Measurements from ENCODE around the gene CLGN. TPM values are rescaled to one million over a fixed set of nuclear protein-coding genes. Genes with fewer than 3 reads are reported as not detected.
"Not testable (repeated sequence)": the region's sequence is repeated elsewhere in the genome, so short reads cannot be mapped to it uniquely, and the experiment has no call there.

Gene CLGN, protein sequence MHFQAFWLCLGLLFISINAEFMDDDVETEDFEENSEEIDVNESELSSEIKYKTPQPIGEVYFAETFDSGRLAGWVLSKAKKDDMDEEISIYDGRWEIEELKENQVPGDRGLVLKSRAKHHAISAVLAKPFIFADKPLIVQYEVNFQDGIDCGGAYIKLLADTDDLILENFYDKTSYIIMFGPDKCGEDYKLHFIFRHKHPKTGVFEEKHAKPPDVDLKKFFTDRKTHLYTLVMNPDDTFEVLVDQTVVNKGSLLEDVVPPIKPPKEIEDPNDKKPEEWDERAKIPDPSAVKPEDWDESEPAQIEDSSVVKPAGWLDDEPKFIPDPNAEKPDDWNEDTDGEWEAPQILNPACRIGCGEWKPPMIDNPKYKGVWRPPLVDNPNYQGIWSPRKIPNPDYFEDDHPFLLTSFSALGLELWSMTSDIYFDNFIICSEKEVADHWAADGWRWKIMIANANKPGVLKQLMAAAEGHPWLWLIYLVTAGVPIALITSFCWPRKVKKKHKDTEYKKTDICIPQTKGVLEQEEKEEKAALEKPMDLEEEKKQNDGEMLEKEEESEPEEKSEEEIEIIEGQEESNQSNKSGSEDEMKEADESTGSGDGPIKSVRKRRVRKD
- under 1 TPM in 1 of 2 donors, not detected in 1; 0.26 TPM for total RNA-seq

GRCh38 chr4:140427106-140427918 lies at the start of gene CLGN:
CLGN (minus strand) TSS chr4:140427648; CDS start chr4:140413078, 14,570 bp downstream.
- Mint-ChIP-seq H3K27ac (no peak within 1 kb of the TSS), H3K4me1 (ENCODE audit: low read depth in 2 of 2) (peaks cover 5 to 6% of the 10 kb centered on the region in 2 donors), H3K36me3 (no peaks in the 10 kb centered on the region), H3K4me3 (peak within 1 kb of the TSS; percentile 89), H3K9me3 (no peaks in the 10 kb centered on the region), H3K27me3 (peaks cover 37 to 58% of the 10 kb centered on the region in 2 donors)
- ATAC-seq (peak; percentile 83 to 86), DNase-seq (ENCODE audit: low spot score) (peak; percentile 73)

DNA sequence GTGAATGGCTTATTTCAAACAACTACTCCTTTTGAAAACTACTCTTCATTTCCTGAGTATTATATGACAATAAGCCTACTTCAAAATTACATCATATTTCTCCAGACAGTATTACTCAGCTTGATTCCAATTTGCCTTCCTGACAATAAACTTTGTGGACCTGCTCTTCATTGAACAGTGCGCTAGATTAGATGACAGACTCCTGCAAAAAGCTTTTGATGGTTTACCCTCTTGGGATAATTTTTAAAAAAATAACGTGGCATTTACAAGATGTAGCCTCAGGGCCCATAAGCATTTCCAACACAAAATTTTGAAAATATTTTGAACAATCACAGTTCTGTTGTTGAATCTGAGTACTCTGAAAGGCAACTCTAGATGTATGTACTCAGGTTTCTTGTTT lies 44.7 kb upstream of the CLGN start:
- Mint-ChIP-seq H3K4me3 (no peak overlapping the region), H3K4me1 (ENCODE audit: low read depth in 2 of 2) (no peaks in the 10 kb centered on the region), H3K9me3 (no peaks in the 10 kb centered on the region), H3K27me3 (peaks cover 19 to 50% of the 10 kb centered on the region in 2 donors), H3K27ac (no peak overlapping the region), H3K36me3 (no peaks in the 10 kb centered on the region)
- DNase-seq (ENCODE audit: low spot score) (no peak), ATAC-seq (no peak)

DNA sequence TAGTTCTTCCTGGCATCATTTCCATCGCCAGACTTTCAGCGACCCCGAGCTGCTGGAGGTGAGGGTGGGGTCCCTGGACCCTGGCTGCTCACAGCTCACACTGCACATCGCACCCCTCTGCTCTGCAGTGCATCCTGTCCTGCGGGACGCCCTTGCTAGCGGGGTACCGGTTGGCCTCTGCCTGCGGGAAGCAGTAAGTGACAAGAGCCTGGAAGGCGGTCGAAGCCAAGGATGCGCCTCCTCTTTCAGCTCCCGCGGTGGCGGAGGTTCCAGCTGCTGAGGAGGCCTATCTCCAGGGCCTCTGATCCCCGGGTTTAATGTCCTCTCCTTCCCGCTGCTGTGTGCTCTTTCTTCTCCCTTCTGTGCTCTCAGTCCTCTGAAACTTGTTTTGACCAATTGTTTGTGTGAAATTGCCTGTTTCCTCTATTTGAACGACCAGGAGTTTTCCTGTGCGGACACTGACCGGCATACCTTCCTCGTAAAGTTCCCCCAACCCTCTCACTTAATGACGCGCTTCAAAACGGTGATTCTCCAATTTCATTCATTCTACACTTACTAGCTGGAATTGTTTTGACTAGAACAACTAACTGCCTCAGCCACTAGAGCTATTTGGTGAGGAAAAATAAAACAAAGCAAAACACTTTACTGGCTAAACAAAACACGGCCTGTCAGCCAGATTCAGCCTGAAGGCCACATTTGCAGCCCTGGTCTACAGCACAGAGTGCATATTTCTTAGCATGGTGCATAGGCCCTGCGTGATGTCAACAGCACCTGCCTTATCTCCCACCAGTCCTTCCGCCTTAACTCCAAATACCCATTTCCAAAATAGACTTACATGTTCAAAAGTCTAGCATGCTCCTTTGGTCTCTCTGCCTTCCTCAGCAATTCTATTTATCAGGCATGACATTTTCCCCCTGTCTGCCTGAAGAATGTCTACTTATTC lies 42.6 kb upstream of the CLGN start:
- Mint-ChIP-seq H3K4me1 (ENCODE audit: low read depth in 2 of 2) (no peaks in the 10 kb centered on the region), H3K27me3 (peaks cover 19 to 42% of the 10 kb centered on the region in 2 donors)

DNA sequence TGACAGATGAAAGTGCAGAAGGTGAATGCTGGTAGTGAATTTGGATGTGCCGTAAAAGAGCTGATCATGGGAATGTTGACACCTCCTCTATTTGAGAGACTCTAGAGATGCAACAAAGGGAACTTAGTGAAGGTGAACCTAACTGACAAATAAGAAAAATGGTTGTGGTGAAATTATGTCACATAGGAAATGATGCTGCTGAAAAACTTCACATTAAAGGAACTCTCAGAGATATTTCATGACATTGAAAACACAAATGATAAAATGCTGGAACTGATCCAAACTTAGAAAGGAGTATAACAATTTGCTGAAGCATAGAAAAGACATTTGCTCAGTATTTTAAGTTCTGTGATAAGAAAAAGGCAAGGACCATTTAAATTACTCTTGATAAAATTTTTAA lies 38.7 kb upstream of the CLGN start:
- H3K4me1 Mint-ChIP-seq (ENCODE audit: low read depth in 2 of 2) = no peaks in the 10 kb centered on the region
- no peak overlapping the region for H3K4me3 Mint-ChIP-seq
- H3K9me3 Mint-ChIP-seq = no peaks in the 10 kb centered on the region
- peaks cover 18 to 40% of the 10 kb centered on the region in 2 donors for H3K27me3 Mint-ChIP-seq
- ATAC-seq (no peak), DNase-seq (ENCODE audit: low spot score) (no peak)
- no peaks in the 10 kb centered on the region for H3K36me3 Mint-ChIP-seq
- no peak overlapping the region for H3K27ac Mint-ChIP-seq

More for the DNA sequence above, 42.6 kb upstream of the CLGN start:
- Mint-ChIP-seq H3K27ac (no peak overlapping the region), H3K4me3 (no peak overlapping the region), H3K36me3 (no peaks in the 10 kb centered on the region), H3K9me3 (no peaks in the 10 kb centered on the region)
- no peak for DNase-seq (ENCODE audit: low spot score)
- ATAC-seq = no peak

DNA sequence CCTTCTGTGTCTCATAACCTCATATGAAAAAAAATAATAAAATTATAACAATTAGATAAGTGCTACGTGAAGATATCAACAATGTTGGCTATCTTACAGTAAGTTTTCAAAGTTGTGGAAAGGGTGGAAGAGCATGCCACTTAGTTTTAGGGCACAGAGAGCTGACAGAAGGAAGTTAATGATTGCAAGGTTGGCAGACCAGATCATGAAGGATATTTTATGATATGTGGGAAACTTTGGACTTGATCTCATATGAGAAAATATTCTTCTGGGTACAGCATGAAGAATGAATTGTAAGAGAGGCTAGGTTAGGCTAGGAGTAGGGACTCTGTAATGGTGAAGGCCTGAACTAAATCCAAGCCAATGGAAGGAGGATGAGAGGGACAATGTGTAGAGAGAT lies 36.2 kb upstream of the CLGN start:
- DNase-seq (ENCODE audit: low spot score) = no peak
- H3K9me3 Mint-ChIP-seq = no peaks in the 10 kb centered on the region

GRCh38 chr4:140463182-140463581 lies 35.7 kb upstream of the CLGN start:
- Mint-ChIP-seq H3K27me3 (peaks cover 5 to 19% of the 10 kb centered on the region in 2 donors), H3K4me1 (ENCODE audit: low read depth in 2 of 2) (no peaks in the 10 kb centered on the region), H3K9me3 (no peaks in the 10 kb centered on the region), H3K4me3 (no peak overlapping the region), H3K27ac (no peak overlapping the region), H3K36me3 (no peaks in the 10 kb centered on the region)
- ATAC-seq = no peak
- no peak for DNase-seq (ENCODE audit: low spot score)

More for the DNA sequence above, 36.2 kb upstream of the CLGN start:
- no peaks in the 10 kb centered on the region for H3K4me1 Mint-ChIP-seq (ENCODE audit: low read depth in 2 of 2)
- peaks cover 6 to 19% of the 10 kb centered on the region in 2 donors for H3K27me3 Mint-ChIP-seq
- ATAC-seq = no peak
- H3K4me3 Mint-ChIP-seq = no peak overlapping the region
- H3K36me3 Mint-ChIP-seq = no peaks in the 10 kb centered on the region
- H3K27ac Mint-ChIP-seq = no peak overlapping the region

GRCh38 chr4:140450352-140450751 lies 22.9 kb upstream of the CLGN start:
- ATAC-seq (no peak), DNase-seq (ENCODE audit: low spot score) (no peak)
- H3K9me3 Mint-ChIP-seq = no peaks in the 10 kb centered on the region
- no peaks in the 10 kb centered on the region for H3K36me3 Mint-ChIP-seq
- H3K4me3 Mint-ChIP-seq = no peak overlapping the region
- H3K27me3 Mint-ChIP-seq = peaks cover 28 to 47% of the 10 kb centered on the region in 2 donors
- no peaks in the 10 kb centered on the region for H3K4me1 Mint-ChIP-seq (ENCODE audit: low read depth in 2 of 2)
- H3K27ac Mint-ChIP-seq = no peak overlapping the region

DNA sequence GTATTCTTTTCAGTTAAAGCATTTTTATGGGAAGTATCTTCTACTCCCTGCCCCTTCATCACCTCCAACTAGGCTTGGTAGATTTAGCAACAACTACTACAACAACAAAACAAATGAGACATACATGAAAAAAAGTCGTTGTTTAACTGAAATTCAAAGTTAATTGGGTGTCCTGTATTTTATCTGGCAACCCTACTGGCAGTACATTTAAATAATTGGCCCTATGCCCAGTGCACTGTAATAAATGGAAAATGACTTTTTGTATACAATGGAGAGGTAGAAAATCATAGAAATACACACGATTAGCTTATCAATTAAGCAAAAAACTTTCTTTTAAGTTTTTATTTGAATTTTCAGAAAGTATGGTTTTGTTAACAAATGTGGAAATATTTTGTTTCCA lies 21.4 kb upstream of the CLGN start:
- Mint-ChIP-seq H3K4me3 (no peak overlapping the region), H3K27ac (no peak overlapping the region), H3K4me1 (ENCODE audit: low read depth in 2 of 2) (no peaks in the 10 kb centered on the region), H3K27me3 (peaks cover 24 to 42% of the 10 kb centered on the region in 2 donors), H3K36me3 (no peaks in the 10 kb centered on the region), H3K9me3 (no peaks in the 10 kb centered on the region)
- DNase-seq (ENCODE audit: low spot score) (no peak), ATAC-seq (no peak)

- peaks cover 24 to 37% of the 10 kb centered on the region in 2 donors for H3K27me3 Mint-ChIP-seq
- no peak for DNase-seq (ENCODE audit: low spot score)
- no peaks in the 10 kb centered on the region for H3K36me3 Mint-ChIP-seq
- no peaks in the 10 kb centered on the region for H3K4me1 Mint-ChIP-seq (ENCODE audit: low read depth in 2 of 2)
- no peaks in the 10 kb centered on the region for H3K9me3 Mint-ChIP-seq
- no peak overlapping the region for H3K27ac Mint-ChIP-seq
- ATAC-seq = no peak
- no peak overlapping the region for H3K4me3 Mint-ChIP-seq
Observed at GRCh38 chr4:140448162-140448561, 20.7 kb upstream of the CLGN start.

DNA sequence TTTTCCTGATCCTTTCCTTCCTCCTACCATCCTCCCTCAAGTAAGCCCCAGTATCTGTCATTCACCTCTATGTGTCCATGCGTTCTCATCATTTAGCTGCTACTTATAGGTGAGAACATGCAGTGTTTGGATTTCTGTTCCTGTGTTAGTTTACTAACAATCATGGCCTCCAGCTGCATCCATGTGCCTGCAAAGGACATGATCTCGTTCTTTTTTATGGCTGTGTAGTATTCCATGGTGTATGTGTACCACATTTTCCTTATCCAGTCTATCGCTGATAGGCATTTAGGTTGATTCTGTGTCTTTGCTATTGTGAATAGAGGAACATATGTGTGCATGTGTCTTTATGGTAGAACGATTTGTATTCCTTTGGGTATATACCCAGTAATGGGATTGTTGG lies 16.9 kb upstream of the CLGN start:
- H3K36me3 Mint-ChIP-seq; ATAC-seq; H3K9me3 Mint-ChIP-seq; H3K27ac Mint-ChIP-seq; H3K4me1 Mint-ChIP-seq (ENCODE audit: low read depth in 2 of 2); DNase-seq (ENCODE audit: low spot score); H3K4me3 Mint-ChIP-seq: not testable (repeated sequence)
- H3K27me3 Mint-ChIP-seq = peaks cover 23 to 39% of the 10 kb centered on the region in 2 donors

- Mint-ChIP-seq H3K9me3 (peaks cover 4% of the 10 kb centered on the region), H3K27me3 (peaks cover 10 to 15% of the 10 kb centered on the region in 2 donors), H3K4me1 (ENCODE audit: low read depth in 2 of 2) (no peaks in the 10 kb centered on the region), H3K27ac (no peak overlapping the region), H3K4me3 (no peak overlapping the region), H3K36me3 (no peaks in the 10 kb centered on the region)
- ATAC-seq (no peak), DNase-seq (ENCODE audit: low spot score) (no peak)
Observed at GRCh38 chr4:140439644-140440142, 12.2 kb upstream of the CLGN start.

DNA sequence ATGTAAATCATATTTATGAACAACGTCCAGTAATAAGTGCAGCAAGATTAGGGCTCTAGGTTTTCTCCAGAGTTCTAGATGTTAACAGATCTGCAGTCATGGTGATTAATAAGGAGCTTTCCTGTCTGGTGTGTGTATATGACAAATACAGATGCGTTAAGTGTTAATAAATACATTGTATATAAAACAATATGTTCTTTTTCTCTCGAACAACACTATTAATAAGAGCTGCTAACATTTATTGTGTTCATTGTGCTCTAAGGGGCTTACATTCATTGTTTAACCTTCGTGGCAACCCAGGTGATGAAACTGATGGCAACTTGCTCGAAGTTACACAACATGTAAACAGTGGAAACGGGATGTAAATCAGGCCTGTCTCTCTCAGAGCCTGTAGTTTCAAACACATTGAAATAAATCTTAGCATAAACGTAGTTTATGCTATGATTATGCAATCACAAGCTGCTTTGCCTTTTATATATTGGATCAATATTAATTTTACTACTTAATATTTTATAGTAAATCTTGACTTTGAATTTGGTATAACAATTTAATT lies 547 bp upstream of the CLGN start:
- H3K4me3 Mint-ChIP-seq = peak overlapping the region; percentile 89
- ATAC-seq (no peak), DNase-seq (ENCODE audit: low spot score) (no peak)
- H3K27me3 Mint-ChIP-seq = peaks cover 38 to 61% of the 10 kb centered on the region in 2 donors
- H3K9me3 Mint-ChIP-seq = no peaks in the 10 kb centered on the region
- no peak overlapping the region for H3K27ac Mint-ChIP-seq
- no peaks in the 10 kb centered on the region for H3K36me3 Mint-ChIP-seq
- peaks cover 5 to 6% of the 10 kb centered on the region in 2 donors for H3K4me1 Mint-ChIP-seq (ENCODE audit: low read depth in 2 of 2)
